ENCODE results near the gene NUDT3. TPM values are rescaled to one million over a fixed set of nuclear protein-coding genes. Genes with fewer than 3 reads are reported as not detected.
"Not testable (repeated sequence)": the region's sequence is repeated elsewhere in the genome, so short reads cannot be mapped to it uniquely, and the experiment has no call there.

Gene NUDT3
- total RNA-seq, 3 donors from 2014 or later, result 28.7 to 33.8 (median 29.0) TPM

- H3K4me3 ChIP-seq, result no peak overlapping the region
- no peak overlapping the region for H3K27ac ChIP-seq
- H3K4me1 ChIP-seq, result no peaks in the 10 kb centered on the region
- TF ChIP-seq CTCF (IDR thresholded peaks at IDR 0.05) (no peak), POLR2A (IDR thresholded peaks at IDR 0.05) (no peak), POLR2AphosphoS5 (IDR thresholded peaks at IDR 0.05) (no peak)
- H3K27me3 ChIP-seq, result no peaks in the 10 kb centered on the region
- H3K36me3 ChIP-seq, result no peaks in the 10 kb centered on the region
- intact Hi-C loops (cut with DNase I; ENCODE audit: low total_unique reads), result no loop called here
- H3K9me3 ChIP-seq, result no peaks in the 10 kb centered on the region
- no peak for DNase-seq (ENCODE audit: low spot score in 2 of 2)
These were observed 25.9 kb downstream of the NUDT3 start for GRCh38 chr6:34366639-34366921.

GRCh38 chr6:34365781-34366638, 26.5 kb downstream of the NUDT3 start:
- H3K4me1 ChIP-seq; DNase-seq (ENCODE audit: low spot score in 2 of 2); H3K9me3 ChIP-seq; intact Hi-C loops (cut with DNase I; ENCODE audit: low total_unique reads); H3K27me3 ChIP-seq; H3K27ac ChIP-seq; H3K36me3 ChIP-seq; H3K4me3 ChIP-seq: not testable (repeated sequence)

GRCh38 chr6:34363681-34364075, 28.8 kb downstream of the NUDT3 start:
- DNase-seq (ENCODE audit: low spot score in 2 of 2); H3K4me3 ChIP-seq; H3K9me3 ChIP-seq; H3K36me3 ChIP-seq; intact Hi-C loops (cut with DNase I; ENCODE audit: low total_unique reads); H3K4me1 ChIP-seq; H3K27ac ChIP-seq; H3K27me3 ChIP-seq: not testable (repeated sequence)

GRCh38 chr6:34362909-34363680, 29.4 kb downstream of the NUDT3 start:
- Histone ChIP-seq H3K4me3 (no peak overlapping the region), H3K36me3 (no peaks in the 10 kb centered on the region), H3K27ac (no peak overlapping the region), H3K27me3 (no peaks in the 10 kb centered on the region), H3K4me1 (peaks cover 0 to 10% of the 10 kb centered on the region in 2 donors), H3K9me3 (no peaks in the 10 kb centered on the region)
- DNase-seq (ENCODE audit: low spot score in 2 of 2), result no peak
- intact Hi-C loops (cut with DNase I; ENCODE audit: low total_unique reads), result no loop called here
- TF ChIP-seq POLR2AphosphoS5 (IDR thresholded peaks at IDR 0.05) (no peak), POLR2A (IDR thresholded peaks at IDR 0.05) (no peak), CTCF (IDR thresholded peaks at IDR 0.05) (no peak)

GRCh38 chr6:34362176-34362575, 30.3 kb downstream of the NUDT3 start:
- no peak for DNase-seq (ENCODE audit: low spot score in 2 of 2)
- Histone ChIP-seq H3K27me3 (no peaks in the 10 kb centered on the region), H3K9me3 (no peaks in the 10 kb centered on the region), H3K36me3 (no peaks in the 10 kb centered on the region), H3K4me3 (no peak overlapping the region), H3K4me1 (peaks cover 0 to 10% of the 10 kb centered on the region in 2 donors), H3K27ac (no peak overlapping the region)
- intact Hi-C loops (cut with DNase I; ENCODE audit: low total_unique reads), result no loop called here
- TF ChIP-seq CTCF (IDR thresholded peaks at IDR 0.05) (no peak), POLR2A (IDR thresholded peaks at IDR 0.05) (no peak), POLR2AphosphoS5 (IDR thresholded peaks at IDR 0.05) (no peak)

GRCh38 chr6:34360556-34360955, 31.9 kb downstream of the NUDT3 start:
- no peaks in the 10 kb centered on the region for H3K36me3 ChIP-seq
- TF ChIP-seq POLR2A (IDR thresholded peaks at IDR 0.05) (no peak), CTCF (IDR thresholded peaks at IDR 0.05) (no peak), POLR2AphosphoS5 (IDR thresholded peaks at IDR 0.05) (no peak)
- peaks cover 0 to 10% of the 10 kb centered on the region in 2 donors for H3K4me1 ChIP-seq
- no peak overlapping the region for H3K4me3 ChIP-seq
- no peak overlapping the region for H3K27ac ChIP-seq
- no peaks in the 10 kb centered on the region for H3K9me3 ChIP-seq
- DNase-seq (ENCODE audit: low spot score in 2 of 2), result no peak
- no peaks in the 10 kb centered on the region for H3K27me3 ChIP-seq
- intact Hi-C loops (cut with DNase I; ENCODE audit: low total_unique reads), result no loop called here

All from breast epithelium (tissue), 4 donors.